MM.1S (cell line): ENCODE data around the gene EFNB1.

Source experiments
- DNase-seq: peaks from one replicate; pipeline ENCODE4 v3.0.0-alpha.2; 2015
- H2AFZ ChIP-seq: fragments of 300-600 bp; sonication (generic); 2 replicates; pipeline ENCODE4 v1.6.0; 2016; ENCODE audit warnings: antibody characterized with exemption, low read length
- H3F3A ChIP-seq: fragments of 300-600 bp; sonication (generic); 2 replicates; pipeline ENCODE4 v1.6.1; 2016; ENCODE audit warnings: mild to moderate bottlenecking, antibody characterized with exemption, low read length, moderate library complexity, mixed read lengths; ENCODE audit not compliant: insufficient read depth
- H3K27ac ChIP-seq: fragments of 300-600 bp; sonication (generic); 2 replicates; pipeline ENCODE4 v1.5.1; 2016; ENCODE audit warnings: mild to moderate bottlenecking, low read length
- H3K27me3 ChIP-seq: fragments of 300-600 bp; sonication (generic); replicated peaks from 2 replicates; pipeline ENCODE4 v1.6.0; 2016; ENCODE audit warnings: low read length; ENCODE audit not compliant: insufficient read depth
- H3K36me3 ChIP-seq: fragments of 300-600 bp; sonication (generic); replicated peaks from 2 replicates; pipeline ENCODE4 v1.6.1; 2016; ENCODE audit warnings: mild to moderate bottlenecking, low read length, mixed read lengths; ENCODE audit not compliant: insufficient read depth
- H3K4me1 ChIP-seq: fragments of 300-600 bp; sonication (generic); 2 replicates; pipeline ENCODE4 v1.6.1; 2016; ENCODE audit warnings: low read length, mixed read lengths
- H3K4me2 ChIP-seq: fragments of 300-600 bp; sonication (generic); 2 replicates; pipeline ENCODE4 v1.6.0; 2016; ENCODE audit warnings: low read depth, low read length
- H3K4me3 ChIP-seq: fragments of 300-600 bp; sonication (generic); 2 replicates; pipeline ENCODE4 v1.5.1; 2016; ENCODE audit warnings: low read length, mixed read lengths
- H3K79me2 ChIP-seq: fragments of 300-600 bp; sonication (generic); 2 replicates; pipeline ENCODE4 v1.6.1; 2016; ENCODE audit warnings: mixed run types, low read length, mixed read lengths
- H3K9ac ChIP-seq: fragments of 300-600 bp; sonication (generic); 2 replicates; pipeline ENCODE4 v1.6.1; 2016; ENCODE audit warnings: low read length, mixed read lengths
- H3K9me2 ChIP-seq: fragments of 300-600 bp; sonication (generic); replicated peaks from 2 replicates; pipeline ENCODE4 v1.6.1; 2016; ENCODE audit warnings: mild to moderate bottlenecking, low read length, mixed read lengths; ENCODE audit not compliant: insufficient read depth
- H3K9me3 ChIP-seq: fragments of 300-600 bp; sonication (generic); replicated peaks from 2 replicates; pipeline ENCODE4 v1.6.1; 2016; ENCODE audit warnings: mild to moderate bottlenecking, low read length, mixed read lengths; ENCODE audit not compliant: insufficient read depth
- H4K20me1 ChIP-seq: fragments of 300-600 bp; sonication (generic); 2 replicates; pipeline ENCODE4 v1.6.1; 2016; ENCODE audit warnings: mild to moderate bottlenecking, low read length, moderate library complexity, mixed read lengths; ENCODE audit not compliant: insufficient read depth
- CTCF ChIP-seq: fragments of 300-600 bp; sonication (generic); IDR thresholded peaks from 2 replicates; pipeline ENCODE4 v1.5.1; 2016; ENCODE audit warnings: antibody characterized with exemption, low read length, mixed read lengths
- EZH2 ChIP-seq: fragments of 300-600 bp; sonication (generic); optimal IDR thresholded peaks from 2 replicates; pipeline ENCODE3; 2017; ENCODE audit warnings: low read depth, mild to moderate bottlenecking, antibody characterized with exemption, low read length, mixed read lengths
- EZH2phosphoT487 ChIP-seq: fragments of 300-600 bp; sonication (generic); IDR thresholded peaks from 2 replicates; pipeline ENCODE4 v1.6.1; 2018; ENCODE audit warnings: antibody characterized with exemption, low read length

EFNB1 gene

GRCh38 chrX:68876731-68877130 is 47.9 kb downstream of the EFNB1 start:
- H3K4me2 ChIP-seq: no peak overlapping the region
- no peak overlapping the region for H3K27ac ChIP-seq
- H3K36me3 ChIP-seq: no peaks in the 10 kb centered on the region
- H3K79me2 ChIP-seq: no peaks in the 10 kb centered on the region
- TF ChIP-seq EZH2phosphoT487 (no peak), CTCF (no peak), EZH2 (no peak)
- no peaks in the 10 kb centered on the region for H4K20me1 ChIP-seq
- H3K4me3 ChIP-seq: no peak overlapping the region
- no peak for DNase-seq
- H3F3A ChIP-seq: no peaks in the 10 kb centered on the region
- no peaks in the 10 kb centered on the region for H3K9me3 ChIP-seq
- no peaks in the 10 kb centered on the region for H3K27me3 ChIP-seq
- H3K4me1 ChIP-seq: no peaks in the 10 kb centered on the region
- H3K9ac ChIP-seq: no peak overlapping the region
- no peak overlapping the region for H2AFZ ChIP-seq
- H3K9me2 ChIP-seq: no peaks in the 10 kb centered on the region

- Histone ChIP-seq H3K36me3 (no peaks in the 10 kb centered on the region), H3K9me2 (no peaks in the 10 kb centered on the region), H3K9ac (no peak overlapping the region), H3K79me2 (no peaks in the 10 kb centered on the region), H4K20me1 (no peaks in the 10 kb centered on the region), H3K27me3 (no peaks in the 10 kb centered on the region), H3K4me2 (no peak overlapping the region), H3K27ac (no peak overlapping the region), H3K4me3 (no peak overlapping the region), H2AFZ (no peak overlapping the region), H3K9me3 (no peaks in the 10 kb centered on the region), H3K4me1 (no peaks in the 10 kb centered on the region), H3F3A (no peaks in the 10 kb centered on the region)
- TF ChIP-seq EZH2 (no peak), EZH2phosphoT487 (no peak), CTCF (no peak)
- DNase-seq: no peak
These were observed 48.8 kb downstream of the EFNB1 start for GRCh38 chrX:68877606-68878005.

- Histone ChIP-seq H3K4me1 (no peaks in the 10 kb centered on the region), H3K9me2 (no peaks in the 10 kb centered on the region), H4K20me1 (no peaks in the 10 kb centered on the region), H2AFZ (no peak overlapping the region), H3K36me3 (no peaks in the 10 kb centered on the region), H3K4me2 (no peak overlapping the region), H3K79me2 (no peaks in the 10 kb centered on the region), H3K4me3 (no peak overlapping the region), H3K9me3 (no peaks in the 10 kb centered on the region), H3K9ac (no peak overlapping the region), H3F3A (no peaks in the 10 kb centered on the region), H3K27me3 (no peaks in the 10 kb centered on the region), H3K27ac (no peak overlapping the region)
- DNase-seq: no peak
- TF ChIP-seq CTCF (no peak), EZH2phosphoT487 (no peak), EZH2 (no peak)
These were observed 50.3 kb downstream of the EFNB1 start for GRCh38 chrX:68878977-68879645.
